Placental pericyte (primary cell): Measurements from ENCODE around the gene URM1. TPM values are rescaled to one million over a fixed set of nuclear protein-coding genes. Genes with fewer than 3 reads are reported as not detected.

Experiments
- total RNA-seq: library from RNA; depleted of rRNA; stranded (reverse); fragments of >200 nt; gene quantifications from 2 replicates; pipeline ENCODE4 v1.2.3, GENCODE V29; 2012

Gene URM1
- total RNA-seq: 35.5 and 41.4 TPM in 2 replicates

GRCh38 chr9:128370752-128371629, at the start of gene URM1:
TSS of gene URM1 (plus strand) at chr9:128371374. CDS start at chr9:128371381, 7 bp downstream.

DNA sequence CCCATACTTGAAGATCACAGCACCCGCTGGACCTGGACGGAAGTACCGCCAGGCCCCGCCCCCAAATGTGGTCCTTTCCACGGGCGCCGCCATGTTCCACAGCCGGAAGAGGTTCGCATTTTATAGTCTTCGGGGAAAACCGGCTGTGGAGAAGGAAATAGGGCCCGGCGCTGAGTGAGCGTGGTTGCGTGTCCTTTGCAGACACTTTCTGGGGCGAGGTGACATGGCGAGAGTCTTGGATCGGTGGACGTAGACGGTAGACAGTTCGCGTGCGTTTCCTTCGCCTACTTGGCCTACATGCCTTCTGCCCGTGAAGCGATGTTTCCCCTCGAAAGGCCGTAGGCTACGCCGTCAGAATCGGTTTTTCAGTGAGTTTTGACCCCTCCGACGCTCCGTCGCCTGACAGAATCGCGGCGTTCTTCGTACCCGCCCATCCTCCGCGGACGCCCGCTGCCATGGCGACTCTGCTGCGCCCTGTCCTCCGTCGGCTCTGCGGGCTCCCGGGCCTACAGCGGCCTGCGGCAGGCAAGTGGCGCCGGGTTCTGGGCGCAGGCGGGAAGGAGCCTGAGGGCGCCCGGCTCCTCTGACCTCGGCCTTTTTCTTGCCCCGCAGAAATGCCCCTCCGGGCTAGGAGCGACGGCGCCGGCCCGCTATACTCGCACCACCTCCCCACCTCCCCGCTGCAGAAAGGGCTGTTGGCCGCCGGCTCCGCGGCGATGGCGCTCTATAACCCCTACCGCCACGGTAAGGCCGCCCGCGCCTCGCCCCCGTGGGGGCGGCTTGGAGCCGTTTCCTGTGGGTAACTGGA, 48.6 kb upstream of the URM1 start, which contains the start of the genes COQ4 and TRUB2:
TSS of gene COQ4 (plus strand) at position 436 of the 808 bp plus-strand sequence. CDS start at position 456, 20 bp downstream.
TSS of gene TRUB2 (minus strand) at position 44 of the 808 bp plus-strand sequence. CDS start at position 5, 39 bp downstream.

GRCh38 chr9:128339761-128340690, 31.1 kb upstream of the URM1 start, which contains the start of gene SLC27A4:
TSS of gene SLC27A4 (plus strand) at chr9:128340527. CDS start at chr9:128343133, 2,606 bp downstream.

DNA sequence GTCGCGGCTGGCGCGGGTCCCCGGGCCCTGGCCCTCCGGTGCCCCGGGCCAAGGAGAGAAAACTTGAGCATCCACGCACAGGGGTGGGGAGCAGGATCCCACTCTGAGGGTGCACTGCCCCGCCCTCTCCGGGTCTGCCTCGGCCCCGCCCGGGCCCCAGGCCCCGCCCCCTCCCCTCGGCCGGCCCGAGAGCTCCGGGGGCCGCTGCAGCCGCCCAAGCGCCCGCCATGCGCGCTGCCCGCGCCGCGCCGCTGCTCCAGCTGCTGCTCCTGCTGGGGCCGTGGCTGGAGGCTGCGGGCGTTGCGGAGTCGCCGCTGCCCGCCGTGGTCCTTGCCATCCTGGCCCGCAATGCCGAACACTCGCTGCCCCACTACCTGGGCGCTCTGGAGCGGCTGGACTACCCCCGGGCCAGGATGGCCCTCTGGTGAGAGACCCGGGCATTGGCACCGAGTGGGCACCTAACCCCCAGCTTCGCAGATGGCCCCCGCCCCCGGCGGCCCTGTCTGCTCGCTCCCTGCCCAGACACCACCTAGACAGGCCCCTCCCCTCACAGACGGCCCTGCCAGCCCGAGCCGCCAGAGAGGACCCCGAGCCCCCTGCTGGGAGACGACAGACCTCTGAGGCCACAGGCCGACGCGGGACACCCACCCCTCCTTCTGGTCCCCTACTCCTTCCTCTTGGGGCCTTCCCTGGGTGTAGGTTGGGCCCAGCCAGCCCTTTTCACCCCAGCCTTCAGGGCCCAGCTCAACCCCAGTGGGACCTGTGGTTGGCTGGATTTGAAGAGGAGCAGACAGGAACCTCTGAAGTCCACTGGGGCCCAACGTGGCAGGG, 49.7 kb downstream of the URM1 start, which contains the start of gene CERCAM:
TSS of gene CERCAM (plus strand) at position 207 of the 831 bp plus-strand sequence. CDS start at position 228, 21 bp downstream.

Other genes with a start within 250 kb of the URM1 start
- gene PTGES2, start 243.6 kb upstream of the URM1 start, total RNA-seq: 73.3 and 90.3 TPM in 2 replicates
- gene LCN2, start 221.9 kb upstream of the URM1 start, total RNA-seq: not detected in 2 replicates
- 40.3 and 41.9 TPM in 2 replicates for gene BBLN, start 211.1 kb upstream of the URM1 start, total RNA-seq
- gene CIZ1, start 179.8 kb upstream of the URM1 start, total RNA-seq: 47.1 and 63.0 TPM in 2 replicates
- 17.1 and 47.0 TPM in 2 replicates for gene DNM1, start 168.0 kb upstream of the URM1 start, total RNA-seq
- gene GOLGA2, start 95.4 kb upstream of the URM1 start, total RNA-seq: 98.6 and 125 TPM in 2 replicates
- 17.6 and 25.6 TPM in 2 replicates for gene SWI5, start 95.1 kb upstream of the URM1 start, total RNA-seq
- 22.1 and 28.3 TPM in 2 replicates for gene TRUB2, start 48.9 kb upstream of the URM1 start, total RNA-seq
- gene COQ4, start 48.5 kb upstream of the URM1 start, total RNA-seq: 43.1 and 57.8 TPM in 2 replicates
- 20.8 and 47.0 TPM in 2 replicates for gene SLC27A4, start 30.8 kb upstream of the URM1 start, total RNA-seq
- 77.3 and 148 TPM in 2 replicates for gene CERCAM, start 49.5 kb downstream of the URM1 start, total RNA-seq
- gene ODF2, start 84.6 kb downstream of the URM1 start, total RNA-seq: 25.2 and 51.0 TPM in 2 replicates
- gene GLE1, start 133.3 kb downstream of the URM1 start, total RNA-seq: 21.0 and 38.7 TPM in 2 replicates
- 290 and 407 TPM in 2 replicates for gene SPTAN1, start 181.2 kb downstream of the URM1 start, total RNA-seq